DOHH2 (cell line): Measurements from ENCODE around the gene TRAF3.

Experiments
- CTCF ChIP-seq: fragments of 200-600 bp; sonication (generic); IDR thresholded peaks from one replicate; pipeline ENCODE4 v1.5.1; 2014; ENCODE audit warnings: antibody characterized with exemption, mild to moderate bottlenecking, low read depth, low read length; ENCODE audit not compliant: poor library complexity, severe bottlenecking
- EZH2phosphoT487 ChIP-seq: fragments of 200-600 bp; sonication (generic); IDR thresholded peaks from 2 replicates; pipeline ENCODE4 v1.6.1; 2017; ENCODE audit warnings: borderline replicate concordance, mild to moderate bottlenecking, antibody characterized with exemption, low read length, moderate library complexity, mixed read lengths

GRCh38 chr14:102760496-102761193 is 16.6 kb upstream of the TRAF3 start:
- TF ChIP-seq CTCF: no peak
- no peak for TF ChIP-seq EZH2phosphoT487
